GM19463 (cell line): ENCODE results near the gene FBXO45.
"Not testable (repeated sequence)": the region's sequence is repeated elsewhere in the genome, so short reads cannot be mapped to it uniquely, and the experiment has no call there.

ENCODE experiments used
- ATAC-seq: cut with Tn5 transposase; IDR thresholded peaks from one replicate; pipeline ENCODE4 v1.9.1; 2021; ENCODE audit warnings: mild to moderate bottlenecking, moderate library complexity; ENCODE audit not compliant: unreplicated experiment

FBXO45 gene

GRCh38 chr3:196555295-196555694 is 13.2 kb upstream of the FBXO45 start:
- ATAC-seq = no peak

- no peak for ATAC-seq
Observed at GRCh38 chr3:196557236-196557635, 11.2 kb upstream of the FBXO45 start.

DNA sequence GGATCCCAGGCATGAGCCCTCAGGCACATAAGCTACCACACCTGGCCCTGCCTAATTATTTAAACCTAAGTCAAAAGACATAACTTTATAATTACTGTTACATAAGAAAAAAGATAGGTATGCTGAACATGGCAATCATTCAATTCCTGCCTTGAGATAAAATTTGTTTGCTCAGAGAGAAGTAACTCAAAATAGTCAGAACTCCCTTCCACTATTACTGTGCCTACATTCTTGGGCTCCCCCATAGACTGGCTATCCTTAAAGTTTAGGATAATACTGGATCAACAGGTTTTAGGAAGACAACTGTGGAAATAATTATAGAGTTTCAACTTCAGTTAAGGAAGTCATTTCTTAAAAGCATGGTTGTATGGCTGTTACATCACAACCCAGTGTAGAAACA is 10.0 kb upstream of the FBXO45 start:
- ATAC-seq = no peak

GRCh38 chr3:196559826-196560225 is 8.6 kb upstream of the FBXO45 start:
- no peak for ATAC-seq

GRCh38 chr3:196563721-196564225 is 4.7 kb upstream of the FBXO45 start:
- ATAC-seq = no peak

DNA sequence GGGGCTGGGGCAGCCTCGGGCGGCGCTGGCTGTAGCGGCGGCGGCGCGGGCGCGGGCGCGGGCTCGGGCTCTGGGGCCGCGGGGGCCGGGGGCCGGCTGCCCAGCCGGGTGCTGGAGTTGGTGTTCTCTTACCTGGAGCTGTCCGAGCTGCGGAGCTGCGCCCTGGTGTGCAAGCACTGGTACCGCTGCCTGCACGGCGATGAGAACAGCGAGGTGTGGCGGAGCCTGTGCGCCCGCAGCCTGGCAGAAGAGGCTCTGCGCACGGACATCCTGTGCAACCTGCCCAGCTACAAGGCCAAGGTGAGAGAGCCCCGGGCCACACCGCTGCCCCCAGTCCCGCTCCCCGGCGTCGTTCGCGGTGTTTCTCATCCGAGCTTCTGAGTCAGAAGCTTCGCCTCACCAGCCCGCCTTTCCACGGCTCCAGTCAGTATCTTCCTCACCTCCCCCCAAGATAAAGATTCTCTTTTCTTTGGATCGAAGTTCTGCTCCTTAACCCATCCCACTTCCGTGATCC is 600 bp downstream of the FBXO45 start:
- peak; percentile 33 for ATAC-seq

GRCh38 chr3:196570332-196570731 is 1.9 kb downstream of the FBXO45 start:
- ATAC-seq = not testable (repeated sequence)

DNA sequence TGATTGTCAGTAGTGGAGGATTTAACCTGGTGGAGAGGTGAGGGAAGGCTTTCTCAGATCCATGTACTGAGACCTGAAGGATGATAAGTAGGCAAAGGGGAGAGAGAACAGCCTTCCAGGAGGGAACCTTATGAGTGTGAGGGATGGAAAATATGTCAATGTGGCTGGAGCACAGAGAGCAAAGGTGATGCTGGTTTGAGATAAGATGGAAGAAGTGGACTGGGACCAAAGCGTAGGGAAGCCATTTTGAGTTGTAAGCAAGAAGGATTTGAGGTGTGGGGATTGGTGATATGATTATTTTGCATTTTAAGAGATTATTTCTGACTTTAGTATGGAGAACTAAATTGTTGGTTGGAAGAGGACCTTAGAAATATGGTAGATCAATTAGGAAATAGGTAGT is 3.9 kb downstream of the FBXO45 start:
- no peak for ATAC-seq

GRCh38 chr3:196585044-196585757 is 16.7 kb downstream of the FBXO45 start:
- no peak for ATAC-seq

- no peak for ATAC-seq
Observed at GRCh38 chr3:196590279-196590678, 21.8 kb downstream of the FBXO45 start.

DNA sequence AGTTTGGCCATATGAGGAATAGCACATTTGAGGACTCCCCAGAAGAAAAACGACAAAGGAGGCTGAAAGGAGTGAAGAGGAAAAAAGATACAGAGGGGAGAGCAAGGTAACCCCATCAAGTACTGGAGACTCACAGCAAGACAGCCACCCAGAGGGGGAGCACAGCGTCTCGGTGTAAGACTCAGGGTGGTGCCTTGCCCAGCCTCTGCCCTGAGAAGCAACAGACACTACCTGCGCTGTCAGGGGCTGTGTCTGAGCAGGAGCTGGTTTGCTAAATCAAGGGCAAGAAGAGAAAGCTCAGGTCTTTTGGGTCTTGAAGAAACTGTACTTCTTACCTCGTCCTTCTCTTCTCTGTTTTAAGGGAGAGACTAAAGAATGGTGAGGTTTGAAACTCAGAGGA is 27.9 kb downstream of the FBXO45 start:
- no peak for ATAC-seq

DNA sequence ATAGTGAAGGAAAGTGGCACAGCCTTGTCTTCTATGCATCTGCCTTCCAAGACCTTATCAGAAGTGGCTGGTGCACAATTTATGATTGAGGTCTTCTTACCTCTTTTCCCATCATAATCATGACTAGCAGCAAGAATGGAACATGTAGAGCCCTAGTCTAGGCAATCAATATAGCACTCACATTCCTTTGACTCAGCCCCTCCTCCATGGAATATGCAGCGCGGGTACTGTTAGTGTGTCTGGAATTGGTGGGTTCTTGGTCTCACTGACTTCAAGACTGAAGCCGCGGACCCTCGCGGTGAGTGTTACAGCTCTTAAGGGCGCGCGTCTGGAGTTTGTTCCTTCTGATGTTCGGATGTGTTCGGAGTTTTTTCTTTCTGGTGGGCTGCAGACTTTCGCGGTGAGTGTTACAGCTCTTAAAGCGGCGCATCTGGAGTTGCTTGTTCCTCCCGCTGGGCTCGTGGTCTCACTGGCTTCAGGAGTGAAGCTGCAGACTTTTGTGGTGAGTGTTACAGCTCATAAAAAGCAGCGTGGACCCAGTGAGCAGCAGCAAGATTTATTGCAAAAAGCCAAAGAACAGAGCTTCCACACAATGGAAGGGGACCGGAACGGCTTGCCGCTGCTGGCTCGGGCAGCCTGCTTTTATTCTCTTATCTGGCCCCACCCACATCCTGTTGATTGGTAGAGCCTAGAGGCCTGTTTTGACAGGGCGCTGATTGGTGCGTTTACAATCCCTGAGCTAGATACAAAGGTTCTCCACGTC is 29.7 kb downstream of the FBXO45 start:
- not testable (repeated sequence) for ATAC-seq

DNA sequence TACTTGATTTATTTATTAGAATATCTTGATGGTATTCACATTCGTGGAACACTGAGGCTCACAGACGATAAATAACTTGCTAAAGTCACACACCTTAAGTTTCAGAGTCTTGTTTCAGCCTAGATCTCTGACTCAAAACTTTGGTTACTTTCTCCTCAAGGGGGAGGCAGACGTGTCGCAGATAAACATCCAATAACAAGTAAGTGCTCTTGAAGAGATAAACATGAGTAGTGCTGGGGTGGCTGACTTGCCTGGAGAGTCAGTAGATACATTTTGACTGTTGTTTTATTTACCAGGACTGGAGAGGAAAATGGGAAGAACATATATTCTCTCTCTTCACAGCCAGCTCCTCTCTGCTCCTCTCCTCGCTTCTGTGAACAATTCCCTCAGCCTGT is 31.3 kb downstream of the FBXO45 start:
- ATAC-seq = no peak

DNA sequence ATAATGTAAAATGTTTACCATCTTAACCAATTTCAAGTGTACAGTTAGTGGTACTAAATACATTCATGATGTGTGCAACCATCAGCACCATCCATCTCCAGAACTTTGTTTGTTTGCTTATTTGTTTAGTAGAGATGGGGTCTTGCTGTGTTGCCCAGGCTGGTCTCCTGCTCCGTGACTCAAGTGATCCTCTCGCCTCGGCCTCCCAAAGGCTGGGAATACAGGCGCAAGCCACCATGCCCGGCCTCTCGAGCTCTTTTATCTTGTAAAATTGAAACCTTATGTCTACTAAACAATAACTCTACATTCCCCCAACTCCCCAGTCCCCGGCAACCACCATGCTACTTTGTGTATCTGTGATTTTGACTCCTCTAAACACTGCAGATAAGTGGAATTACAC is 31.9 kb downstream of the FBXO45 start:
- ATAC-seq = no peak

DNA sequence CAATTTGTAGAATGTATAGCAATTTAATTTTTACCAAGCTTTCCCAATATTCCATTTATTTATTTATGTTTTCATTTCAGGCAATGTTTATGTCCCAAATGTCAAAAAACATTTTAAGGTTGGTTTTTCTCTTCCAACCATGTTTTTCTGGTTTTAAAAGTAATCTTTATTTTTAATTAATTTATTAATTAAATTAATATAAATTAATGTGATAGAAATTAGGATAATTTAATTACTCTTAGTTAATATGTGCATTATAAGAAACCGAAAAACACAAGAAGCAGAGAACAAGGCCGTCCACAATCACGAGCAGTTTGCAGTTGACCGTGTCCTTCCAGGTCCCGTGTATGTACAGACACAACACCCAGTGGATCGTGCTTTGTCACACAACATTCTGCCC is 34.2 kb downstream of the FBXO45 start:
- no peak for ATAC-seq

GRCh38 chr3:196603683-196604082 is 35.2 kb downstream of the FBXO45 start:
- no peak for ATAC-seq

GRCh38 chr3:196604548-196604947 is 36.1 kb downstream of the FBXO45 start:
- ATAC-seq = no peak

DNA sequence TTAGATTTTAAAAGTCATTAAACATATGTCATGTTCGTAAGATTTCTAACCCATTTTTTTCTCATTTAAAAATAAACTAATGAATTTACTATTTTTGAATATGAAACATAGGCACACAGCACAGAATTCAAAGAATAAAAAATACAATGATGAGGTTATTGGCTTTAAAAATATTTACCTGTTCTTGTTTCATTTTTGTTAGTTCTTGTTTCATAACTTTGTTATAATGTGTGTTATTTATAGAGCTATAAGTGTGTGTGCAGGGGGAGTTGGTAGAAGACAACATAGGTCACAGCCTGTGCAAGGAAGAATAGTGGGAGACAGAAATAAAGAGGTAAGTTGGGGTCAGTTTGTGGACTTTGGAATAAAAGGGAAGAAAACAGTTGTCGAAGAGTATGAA is 40.2 kb downstream of the FBXO45 start:
- no peak for ATAC-seq

DNA sequence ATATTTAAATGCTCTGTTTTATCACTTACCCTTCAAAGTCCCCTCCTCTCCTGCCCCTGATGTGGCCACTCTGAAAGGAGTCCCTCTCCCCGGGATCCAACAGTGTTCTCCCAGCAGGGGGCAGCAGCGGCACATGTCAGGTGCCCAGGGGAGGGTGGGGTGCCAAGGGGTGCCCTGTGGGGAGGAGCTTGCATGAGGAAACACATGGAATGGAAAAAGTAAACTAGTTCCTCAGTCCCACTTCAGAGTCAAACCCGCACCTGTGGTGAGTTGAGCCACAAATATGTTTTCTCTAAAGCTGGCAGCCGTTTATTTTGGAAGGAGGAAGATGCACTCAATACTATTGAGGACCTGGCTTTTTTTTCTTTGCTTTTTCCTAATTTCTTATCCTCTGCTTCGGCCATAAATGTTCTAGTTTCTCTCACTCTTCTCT is 40.9 kb downstream of the FBXO45 start:
- ATAC-seq = peak; percentile 81

- no peak for ATAC-seq
Observed at GRCh38 chr3:196609805-196610515, 41.5 kb downstream of the FBXO45 start.

GRCh38 chr3:196611761-196612483 is 43.5 kb downstream of the FBXO45 start:
- no peak for ATAC-seq
